ENCODE results near the gene MADD.

Gene MADD

DNA sequence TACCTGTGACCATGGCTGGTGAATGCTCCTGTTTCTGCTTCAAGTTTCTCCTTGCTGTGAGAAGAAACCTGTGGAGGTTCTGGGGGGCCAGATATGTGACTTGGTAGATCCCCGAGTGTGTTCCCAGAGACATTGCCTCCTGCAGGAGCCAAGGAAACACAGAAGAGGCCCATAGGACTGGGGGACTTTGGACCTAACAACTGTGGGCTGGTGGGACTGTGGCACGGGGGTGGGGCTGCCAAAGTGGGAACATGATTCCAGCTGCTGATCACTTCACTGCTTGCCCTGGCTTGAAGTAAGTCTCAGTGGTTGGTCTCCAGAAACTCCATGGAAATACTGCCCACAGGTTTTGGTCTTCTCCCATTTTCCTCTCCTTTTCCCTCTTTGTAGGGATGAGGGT lies 16.3 kb upstream of the MADD start:
- DNase-seq, result no peak

DNA sequence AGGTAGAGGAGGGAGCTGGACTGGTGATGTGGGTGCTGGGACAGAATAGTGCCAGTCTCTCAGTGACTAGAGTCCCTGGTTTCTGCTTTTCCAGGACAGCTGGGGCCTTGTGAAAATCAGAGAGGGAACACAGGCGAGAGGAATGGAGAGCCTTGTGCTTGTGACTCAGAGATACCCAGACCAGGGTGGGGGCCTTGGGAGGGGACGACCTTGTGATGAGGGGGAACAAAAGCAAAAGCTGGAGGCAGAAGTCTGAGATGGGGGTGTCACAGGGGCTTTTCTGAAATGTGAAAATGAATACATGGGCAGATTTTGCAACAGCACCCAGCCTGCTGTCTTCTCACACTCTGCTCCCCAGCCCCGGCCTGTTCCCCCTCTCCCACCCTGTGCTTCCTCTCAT lies 15.5 kb upstream of the MADD start:
- no peak for DNase-seq

DNA sequence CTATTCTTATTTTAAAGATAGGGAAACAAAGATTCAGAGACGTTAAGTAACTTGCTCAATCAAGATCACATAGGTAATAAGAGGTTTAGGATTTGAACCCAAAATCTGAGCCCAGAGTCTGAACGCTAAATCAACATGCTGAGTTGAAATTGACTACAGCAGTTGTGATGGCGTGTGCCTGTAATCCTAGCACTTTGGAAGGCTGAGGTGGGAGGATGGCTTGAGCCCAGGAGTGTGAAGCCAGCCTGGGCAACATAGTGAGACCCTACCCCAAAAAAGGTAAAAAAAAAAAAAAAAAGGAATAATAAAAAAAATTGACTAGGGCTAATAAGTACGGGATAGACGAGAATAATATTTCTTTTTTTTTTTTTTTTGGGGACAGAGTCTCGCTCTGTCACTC lies 13.6 kb upstream of the MADD start:
- no peak for DNase-seq

DNA sequence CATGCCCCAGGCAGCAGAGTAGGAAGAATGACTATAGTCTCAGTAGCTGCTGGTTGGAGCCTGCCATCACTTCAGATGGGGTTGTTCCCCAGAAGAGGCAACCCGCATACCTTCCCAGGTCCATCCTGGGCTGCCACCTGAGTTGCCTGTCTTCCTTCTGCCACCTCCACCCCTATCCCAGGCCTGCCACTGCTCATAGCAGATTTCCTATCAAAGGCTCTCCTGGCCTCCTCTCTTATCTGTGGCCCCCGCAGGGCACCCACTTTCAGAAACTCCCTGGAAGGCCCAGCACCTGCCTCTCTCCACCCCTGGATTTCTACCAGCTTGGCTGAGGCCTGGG lies 12.8 kb upstream of the MADD start:
- DNase-seq, result no peak

DNA sequence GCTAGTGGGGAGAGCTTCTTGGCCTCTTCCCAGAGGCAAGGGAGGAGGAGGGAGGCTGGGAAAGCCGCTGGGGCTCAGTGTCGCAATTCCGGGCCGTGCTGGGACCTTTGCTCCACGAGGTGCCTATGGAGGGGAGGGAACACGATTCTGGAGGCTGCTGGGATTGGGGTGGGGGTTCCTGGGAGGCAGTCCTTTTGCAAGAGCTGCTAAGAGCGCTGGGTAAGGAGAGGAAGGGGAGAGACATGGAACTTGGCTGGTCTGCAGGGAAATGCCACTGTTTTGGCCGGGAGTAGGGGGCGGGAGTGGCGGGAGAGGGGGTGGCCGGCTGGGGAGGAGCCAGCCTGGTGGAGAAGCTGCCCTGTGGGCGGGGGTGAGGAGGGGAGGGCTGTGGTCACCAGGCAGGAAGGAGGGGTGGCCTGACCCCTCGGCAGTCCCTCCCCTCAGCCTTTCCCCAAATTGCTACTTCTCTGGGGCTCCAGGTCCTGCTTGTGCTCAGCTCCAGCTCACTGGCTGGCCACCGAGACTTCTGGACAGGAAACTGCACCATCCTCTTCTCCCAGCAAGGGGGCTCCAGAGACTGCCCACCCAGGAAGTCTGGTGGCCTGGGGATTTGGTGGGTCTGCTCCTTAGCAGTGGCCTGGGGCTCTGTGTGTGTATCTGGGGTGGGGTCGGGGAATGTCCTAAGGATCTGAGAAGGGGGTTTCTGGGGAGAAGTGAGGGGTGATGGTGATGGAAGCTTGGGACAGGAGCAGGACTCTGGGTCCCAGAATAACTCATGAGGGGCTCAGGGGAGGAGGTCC lies 12.2 kb upstream of the MADD start, which contains the start of gene NR1H3:
NR1H3 (plus strand) TSS at position 480 of the 800 bp plus-strand sequence. CDS start 1,221 bp downstream, outside the sequence.
- DNase-seq, result peak in 1 of 2 donors; percentile 27

DNA sequence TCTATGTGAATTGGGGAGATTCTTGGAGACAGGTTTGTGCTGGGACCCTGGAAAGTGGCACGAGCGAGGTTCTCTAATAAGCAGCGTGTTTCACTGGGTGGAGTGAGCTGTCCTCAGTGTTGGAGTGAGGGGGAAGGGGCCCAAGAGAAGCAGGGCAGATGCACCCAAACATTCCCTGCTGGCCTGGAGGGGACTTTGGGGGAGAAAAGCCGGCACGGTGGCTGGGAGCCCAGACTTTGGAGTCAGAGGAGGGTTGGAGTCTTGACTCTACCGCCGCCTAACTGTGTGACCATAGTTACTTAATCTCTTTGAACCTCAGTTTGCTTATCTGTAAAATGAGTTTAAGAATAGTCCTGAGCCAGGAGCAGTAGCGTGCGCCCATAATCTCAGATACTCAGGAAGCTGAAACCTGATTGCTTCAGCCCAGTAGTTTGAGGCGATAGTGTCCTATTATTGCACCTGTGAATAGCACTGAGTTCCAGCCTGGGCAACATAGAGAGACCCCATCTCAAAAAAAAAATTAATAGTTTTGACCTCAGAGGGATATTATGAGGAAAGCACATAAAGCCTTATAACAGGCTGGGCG lies 11.5 kb upstream of the MADD start:
- DNase-seq, result no peak

DNA sequence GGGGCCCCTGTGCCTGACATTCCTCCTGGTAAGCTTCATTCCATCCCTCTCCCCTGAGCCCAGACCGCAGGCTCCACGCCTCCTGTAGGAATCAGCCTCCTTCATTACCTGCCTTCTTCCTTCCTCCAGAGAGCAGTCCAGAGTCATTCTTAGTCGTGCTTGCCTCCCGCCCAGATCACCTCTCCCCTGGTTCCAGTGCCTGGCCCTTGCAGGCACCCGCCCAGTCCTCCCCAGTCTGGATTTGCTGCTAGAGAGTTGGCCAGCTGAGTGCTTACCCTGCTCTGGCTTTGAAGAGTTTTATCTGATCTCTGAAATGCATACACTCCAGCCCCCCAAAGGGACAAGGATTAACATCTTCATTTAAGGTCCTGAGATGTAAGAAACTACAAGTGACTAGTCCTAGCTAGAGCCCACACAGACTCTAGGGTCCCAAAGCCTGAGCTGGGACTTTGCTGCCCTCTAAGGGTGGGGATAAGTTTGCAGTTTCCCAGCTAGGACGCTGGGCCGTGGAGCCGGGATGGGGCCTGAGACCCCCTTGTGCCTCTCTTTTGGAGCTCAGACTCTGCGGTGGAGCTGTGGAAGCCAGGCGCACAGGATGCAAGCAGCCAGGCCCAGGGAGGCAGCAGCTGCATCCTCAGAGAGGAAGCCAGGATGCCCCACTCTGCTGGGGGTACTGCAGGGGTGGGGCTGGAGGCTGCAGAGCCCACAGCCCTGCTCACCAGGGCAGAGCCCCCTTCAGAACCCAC lies 10.5 kb upstream of the MADD start:
- no peak for DNase-seq

DNA sequence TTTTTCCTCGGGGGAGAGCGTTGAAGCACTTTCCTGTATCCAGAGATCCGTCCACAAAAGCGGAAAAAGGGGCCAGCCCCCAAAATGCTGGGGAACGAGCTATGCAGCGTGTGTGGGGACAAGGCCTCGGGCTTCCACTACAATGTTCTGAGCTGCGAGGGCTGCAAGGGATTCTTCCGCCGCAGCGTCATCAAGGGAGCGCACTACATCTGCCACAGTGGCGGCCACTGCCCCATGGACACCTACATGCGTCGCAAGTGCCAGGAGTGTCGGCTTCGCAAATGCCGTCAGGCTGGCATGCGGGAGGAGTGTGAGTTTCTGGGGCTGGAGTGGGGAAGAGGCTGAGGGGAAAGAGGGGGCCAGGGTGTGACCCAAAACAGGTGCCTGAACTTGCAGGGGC lies 9.6 kb upstream of the MADD start:
- no peak for DNase-seq

DNA sequence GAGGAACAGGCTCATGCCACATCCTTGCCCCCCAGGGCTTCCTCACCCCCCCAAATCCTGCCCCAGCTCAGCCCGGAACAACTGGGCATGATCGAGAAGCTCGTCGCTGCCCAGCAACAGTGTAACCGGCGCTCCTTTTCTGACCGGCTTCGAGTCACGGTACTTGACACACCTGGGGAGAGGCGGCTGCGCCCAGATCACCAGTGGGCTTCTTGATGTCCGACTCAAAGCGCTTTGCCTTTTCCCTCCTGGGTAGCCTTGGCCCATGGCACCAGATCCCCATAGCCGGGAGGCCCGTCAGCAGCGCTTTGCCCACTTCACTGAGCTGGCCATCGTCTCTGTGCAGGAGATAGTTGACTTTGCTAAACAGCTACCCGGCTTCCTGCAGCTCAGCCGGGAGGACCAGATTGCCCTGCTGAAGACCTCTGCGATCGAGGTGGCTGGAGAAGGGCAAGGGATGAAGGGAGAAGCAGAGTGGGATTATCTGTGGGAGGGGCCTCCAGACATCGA lies 8.6 kb upstream of the MADD start:
- DNase-seq, result no peak

DNA sequence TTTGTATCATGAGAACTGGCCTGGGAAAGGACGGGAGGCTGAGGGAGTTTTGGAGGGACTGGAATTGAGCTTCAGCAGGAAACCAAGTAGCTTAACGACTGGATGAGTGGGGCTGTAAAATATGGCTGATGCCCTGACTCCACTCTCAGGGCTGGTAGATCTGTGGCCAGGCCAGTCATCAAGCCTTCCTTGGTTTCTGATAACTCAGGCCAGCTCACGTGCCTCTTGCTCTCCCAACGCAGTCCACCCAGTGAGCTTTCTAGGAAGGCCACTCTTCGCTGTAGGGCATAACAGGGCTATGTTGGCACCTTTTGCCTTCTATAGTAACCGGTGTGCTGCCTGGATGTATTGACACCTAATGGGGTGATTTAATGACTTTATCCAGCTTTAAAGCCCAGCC lies 5.8 kb upstream of the MADD start:
- no peak for DNase-seq

DNA sequence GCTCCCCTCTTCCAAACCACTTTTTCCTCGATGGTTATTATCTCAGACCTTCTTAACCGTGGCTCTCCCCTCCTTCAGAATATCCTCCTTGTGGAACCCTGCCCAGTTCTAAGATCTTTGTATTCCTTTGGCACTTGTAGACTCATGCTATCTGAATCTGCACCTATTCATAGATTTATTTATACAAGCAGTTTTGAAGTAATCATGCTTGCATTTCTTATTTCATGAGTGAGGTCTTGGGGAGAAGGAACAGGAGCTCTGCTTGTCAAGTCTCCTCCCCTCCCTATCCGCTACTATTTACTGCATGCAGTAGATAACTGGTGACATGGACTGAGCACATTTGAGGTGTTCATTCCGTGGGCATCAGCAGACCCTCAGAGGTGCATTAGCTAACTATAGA lies 5.4 kb upstream of the MADD start:
- no peak for DNase-seq

DNA sequence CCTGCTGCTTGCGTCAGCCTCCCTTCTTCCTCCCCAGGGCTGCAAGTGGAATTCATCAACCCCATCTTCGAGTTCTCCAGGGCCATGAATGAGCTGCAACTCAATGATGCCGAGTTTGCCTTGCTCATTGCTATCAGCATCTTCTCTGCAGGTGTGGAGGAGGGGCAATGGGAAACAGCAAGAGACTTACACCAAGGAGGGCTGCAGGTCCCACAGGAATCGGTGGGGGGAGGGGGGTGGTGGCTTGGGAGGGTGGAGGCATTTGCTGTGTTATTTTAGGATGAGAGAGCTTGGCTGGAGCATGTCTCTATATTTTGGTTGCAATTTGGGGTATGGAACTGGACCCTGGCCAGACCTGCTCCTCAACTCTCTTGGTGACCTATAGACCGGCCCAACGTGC lies 2.1 kb upstream of the MADD start:
- no peak for DNase-seq

DNA sequence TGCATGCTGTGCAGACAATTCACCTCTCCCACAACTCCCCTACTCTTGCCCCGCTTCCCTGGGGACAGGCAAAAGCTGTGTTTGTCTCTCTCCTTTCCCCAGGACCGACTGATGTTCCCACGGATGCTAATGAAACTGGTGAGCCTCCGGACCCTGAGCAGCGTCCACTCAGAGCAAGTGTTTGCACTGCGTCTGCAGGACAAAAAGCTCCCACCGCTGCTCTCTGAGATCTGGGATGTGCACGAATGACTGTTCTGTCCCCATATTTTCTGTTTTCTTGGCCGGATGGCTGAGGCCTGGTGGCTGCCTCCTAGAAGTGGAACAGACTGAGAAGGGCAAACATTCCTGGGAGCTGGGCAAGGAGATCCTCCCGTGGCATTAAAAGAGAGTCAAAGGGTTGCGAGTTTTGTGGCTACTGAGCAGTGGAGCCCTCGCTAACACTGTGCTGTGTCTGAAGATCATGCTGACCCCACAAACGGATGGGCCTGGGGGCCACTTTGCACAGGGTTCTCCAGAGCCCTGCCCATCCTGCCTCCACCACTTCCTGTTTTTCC lies 1.4 kb upstream of the MADD start:
- no peak for DNase-seq

DNA sequence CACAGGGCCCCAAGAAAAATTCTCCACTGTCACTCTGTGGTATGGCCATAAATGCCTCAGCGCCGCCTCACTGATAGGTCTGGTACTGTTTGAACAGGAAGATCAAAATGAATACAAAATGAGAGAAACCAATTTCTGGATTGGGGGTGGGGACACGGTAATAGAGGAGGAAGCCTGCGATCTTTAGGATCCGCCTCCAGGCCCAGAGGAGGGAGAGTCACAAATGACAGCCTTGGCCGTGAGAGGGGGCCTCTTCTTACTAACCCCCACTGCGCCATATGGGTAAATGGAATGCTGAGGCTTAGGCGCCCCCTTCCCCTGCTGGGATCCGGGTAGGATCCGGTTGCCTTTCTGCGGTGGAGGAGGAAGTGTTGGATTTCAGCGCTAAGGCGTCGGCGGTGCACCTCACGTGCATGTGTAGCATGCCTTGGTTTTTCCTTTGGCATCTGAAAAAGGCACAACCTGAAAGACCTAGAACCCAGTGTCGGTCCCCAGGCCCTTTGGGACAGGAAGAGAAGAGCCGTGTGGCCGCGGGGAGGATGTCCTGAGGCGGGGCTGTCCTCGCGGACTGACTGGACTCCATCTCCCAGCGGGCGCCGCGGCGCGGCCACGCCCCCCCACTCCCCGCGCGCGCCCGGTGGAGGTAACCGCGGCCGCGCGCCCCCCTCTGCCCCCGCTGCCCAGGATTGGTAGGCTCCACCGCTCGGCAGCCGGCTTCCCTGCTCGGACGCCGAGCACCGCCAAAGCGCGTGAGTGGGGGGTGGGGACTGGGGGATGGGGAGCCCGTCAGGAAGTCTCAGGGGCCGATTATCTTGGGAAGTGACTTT lies 718 bp upstream of the MADD start:
- DNase-seq, result peak; percentile 78 to 89

DNA sequence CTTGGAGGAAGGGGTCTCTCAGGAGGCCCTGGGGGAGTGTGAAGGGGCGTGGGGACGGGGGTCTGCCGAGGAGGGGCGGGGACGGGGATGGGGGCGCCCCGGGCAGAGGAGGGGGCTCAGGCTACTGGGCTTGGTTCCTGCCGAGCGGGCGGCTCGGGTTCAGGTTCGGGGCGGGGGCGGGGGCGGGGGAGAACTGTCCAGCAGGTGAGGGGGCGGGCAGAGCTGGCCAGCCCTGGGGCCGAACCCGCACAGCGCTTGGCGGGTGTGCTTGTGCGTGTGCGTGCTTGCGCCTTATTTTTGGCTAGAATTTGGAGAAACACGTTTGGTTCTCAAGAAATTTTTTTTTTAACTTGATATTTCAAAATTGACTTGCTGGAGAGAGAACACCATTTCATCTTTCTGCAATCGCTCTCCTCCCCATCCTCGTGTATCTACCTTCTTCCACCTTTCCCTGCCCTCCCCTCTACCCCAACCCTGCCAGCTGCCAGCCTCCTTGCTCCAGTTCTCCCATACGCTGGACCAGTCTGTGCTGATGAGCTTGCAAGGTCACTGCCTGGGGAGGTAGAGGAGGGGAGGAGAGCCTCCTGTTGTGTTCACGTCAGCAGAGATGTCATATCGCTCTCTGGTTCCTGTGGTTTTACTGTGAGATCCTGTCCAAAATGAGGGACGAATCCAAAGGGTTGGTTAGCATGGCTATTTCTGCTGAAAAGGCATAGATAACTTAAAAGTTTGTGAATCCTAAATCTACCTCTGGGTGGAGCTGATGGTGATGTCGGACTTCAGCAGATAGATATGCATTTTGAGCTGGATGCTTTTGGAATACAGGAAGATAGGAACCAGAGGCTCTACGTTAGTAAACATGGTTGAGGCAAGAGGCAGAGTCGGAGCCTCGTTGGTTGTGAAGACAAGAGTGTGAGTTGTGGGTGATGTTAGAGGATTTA lies 668 bp downstream of the MADD start:
- DNase-seq, result peak in 1 of 2 donors; percentile 47

DNA sequence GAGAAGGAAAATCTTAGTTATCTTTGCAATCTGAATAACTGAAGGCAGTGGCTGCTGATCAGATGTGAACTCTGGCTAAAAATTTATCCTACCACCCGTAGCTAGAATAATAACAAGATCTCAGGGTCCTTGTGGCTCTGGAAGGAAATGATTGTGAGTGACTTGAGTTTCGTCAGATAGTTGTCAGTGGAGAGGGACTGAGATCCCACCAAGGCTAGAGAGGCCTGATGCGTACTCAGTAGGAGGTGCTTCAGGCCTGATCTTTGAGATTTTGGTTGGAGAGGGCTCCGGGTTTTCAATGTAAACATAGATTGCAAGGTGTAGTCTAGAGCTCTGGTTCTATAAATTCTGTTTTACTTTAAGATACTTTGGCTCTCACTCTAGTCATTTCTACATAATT lies 1.4 kb downstream of the MADD start:
- no peak for DNase-seq

DNA sequence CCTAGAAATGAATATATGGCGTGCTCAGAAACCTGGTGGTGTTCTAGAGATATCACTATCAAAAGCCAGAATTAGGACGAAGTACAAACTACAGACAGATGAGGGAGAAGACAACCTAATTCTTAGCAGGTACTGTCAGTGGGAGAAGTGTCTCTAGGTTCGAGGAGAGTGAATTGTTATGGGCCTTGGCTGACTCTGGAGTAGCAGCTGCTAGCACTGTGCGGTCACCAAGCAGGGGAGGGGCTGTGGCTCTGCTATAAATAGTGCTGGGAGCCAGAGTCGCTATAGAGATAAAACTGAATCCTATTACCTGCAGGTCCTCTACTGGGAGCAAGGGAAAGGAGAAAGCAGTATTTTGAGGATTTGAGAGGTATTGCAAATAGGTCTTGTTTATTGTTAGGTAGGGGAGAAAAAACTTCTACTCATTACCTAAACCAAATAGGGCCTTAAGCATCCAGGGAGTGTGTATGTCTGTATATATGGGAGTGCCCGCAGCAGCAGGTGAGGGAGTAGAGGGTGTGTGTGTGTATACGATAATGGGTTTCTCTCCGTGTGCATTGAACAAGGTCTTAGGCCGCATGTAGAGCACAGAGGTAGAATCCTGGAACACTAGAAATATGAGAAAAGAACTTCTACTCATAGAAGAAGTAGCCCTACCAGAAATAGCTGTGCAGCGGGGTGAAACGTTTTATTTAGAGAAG lies 2.2 kb downstream of the MADD start:
- DNase-seq, result peak in 1 of 2 donors; percentile 36

DNA sequence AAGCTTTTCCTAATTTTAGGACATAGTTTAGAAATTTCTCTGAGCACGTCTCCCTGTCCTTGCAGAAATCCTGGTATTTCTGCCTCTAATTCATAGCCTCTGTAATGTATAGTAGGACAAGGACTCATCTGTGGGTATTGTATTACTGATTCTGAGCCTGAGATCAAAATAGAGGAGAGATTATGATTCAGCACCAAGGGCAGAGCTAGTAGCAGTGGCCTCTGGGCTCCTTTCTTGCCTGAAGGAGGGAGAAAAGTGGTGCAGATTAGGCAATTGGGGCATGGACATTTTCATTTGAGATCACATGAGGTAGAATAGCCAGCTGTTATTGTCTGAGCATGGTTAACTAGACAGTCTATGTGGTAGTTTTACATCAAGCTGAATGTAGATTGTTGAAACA lies 2.8 kb downstream of the MADD start:
- DNase-seq, result no peak

DNA sequence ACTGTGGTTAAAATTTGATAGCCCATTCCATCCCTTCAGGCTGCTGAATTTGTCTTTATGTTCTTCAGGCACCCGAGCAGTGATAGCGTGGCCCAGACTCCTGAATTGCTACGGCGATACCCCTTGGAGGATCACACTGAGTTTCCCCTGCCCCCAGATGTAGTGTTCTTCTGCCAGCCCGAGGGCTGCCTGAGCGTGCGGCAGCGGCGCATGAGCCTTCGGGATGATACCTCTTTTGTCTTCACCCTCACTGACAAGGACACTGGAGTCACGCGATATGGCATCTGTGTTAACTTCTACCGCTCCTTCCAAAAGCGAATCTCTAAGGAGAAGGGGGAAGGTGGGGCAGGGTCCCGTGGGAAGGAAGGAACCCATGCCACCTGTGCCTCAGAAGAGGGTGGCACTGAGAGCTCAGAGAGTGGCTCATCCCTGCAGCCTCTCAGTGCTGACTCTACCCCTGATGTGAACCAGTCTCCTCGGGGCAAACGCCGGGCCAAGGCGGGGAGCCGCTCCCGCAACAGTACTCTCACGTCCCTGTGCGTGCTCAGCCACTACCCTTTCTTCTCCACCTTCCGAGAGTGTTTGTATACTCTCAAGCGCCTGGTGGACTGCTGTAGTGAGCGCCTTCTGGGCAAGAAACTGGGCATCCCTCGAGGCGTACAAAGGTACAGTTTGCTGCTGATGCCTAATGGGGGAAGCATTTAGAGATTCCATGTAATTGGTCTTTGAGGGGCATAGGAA lies 4.7 kb downstream of the MADD start:
- DNase-seq, result no peak

DNA sequence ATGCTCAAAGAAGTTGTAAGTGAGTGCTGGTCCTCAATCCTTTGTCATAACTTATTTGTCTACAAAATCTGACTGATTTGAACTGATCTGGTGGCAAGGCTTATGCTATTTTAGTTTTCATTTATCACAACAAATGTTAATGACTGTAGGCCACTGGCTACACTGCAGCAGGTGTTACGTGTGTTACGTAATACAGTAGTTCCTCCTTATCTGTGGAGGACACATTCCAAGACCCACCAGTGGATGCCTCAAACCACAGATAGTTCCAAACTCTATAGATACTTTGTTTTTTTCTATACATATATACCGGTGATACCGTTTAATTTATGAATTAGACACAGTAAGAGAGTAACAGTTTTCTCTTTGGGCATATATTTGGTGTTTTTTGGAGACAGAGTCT lies 7.0 kb downstream of the MADD start:
- DNase-seq, result no peak
